Duodenal mucosa (tissue), 2 donors: ENCODE measurements around the gene MEIOB.
"Not testable (repeated sequence)": the region's sequence is repeated elsewhere in the genome, so short reads cannot be mapped to it uniquely, and the experiment has no call there.

ENCODE experiments used
- H3K27ac ChIP-seq: one replicate; pipeline ENCODE4 v1.7.0; 2013; ENCODE audit warnings: low read depth, low read length
- H3K27me3 ChIP-seq, 2 donors: one replicate each; pipeline ENCODE4 v1.7.0; 2013; ENCODE audit warnings: low read length in 2 of 2, control low read depth in 1 of 2; ENCODE audit not compliant: insufficient read depth in 2 of 2, control insufficient read depth in 1 of 2
- H3K36me3 ChIP-seq, 2 donors: one replicate each; pipeline ENCODE4 v1.7.0; 2013; ENCODE audit warnings: low read length in 2 of 2, control low read depth in 1 of 2; ENCODE audit not compliant: insufficient read depth in 2 of 2, control insufficient read depth in 1 of 2
- H3K4me1 ChIP-seq, 2 donors: one replicate each; pipeline ENCODE4 v1.7.0; 2013; ENCODE audit warnings: low read length in 2 of 2, control low read depth in 1 of 2; ENCODE audit not compliant: insufficient read depth in 2 of 2, control insufficient read depth in 1 of 2
- H3K4me3 ChIP-seq, 2 donors: one replicate each; pipeline ENCODE4 v1.7.0; 2013; ENCODE audit warnings: low read length in 2 of 2, low read depth in 1 of 2
- H3K9ac ChIP-seq, 2 donors: one replicate each; pipeline ENCODE4 v1.7.0; 2013; ENCODE audit warnings: low read length in 2 of 2, low read depth in 1 of 2
- H3K9me3 ChIP-seq, 2 donors: one replicate each; pipeline ENCODE4 v1.7.0; 2013; ENCODE audit warnings: low read length in 2 of 2, control low read depth in 1 of 2; ENCODE audit not compliant: control insufficient read depth in 1 of 2

Gene MEIOB

GRCh38 chr16:1907226-1907860 is 35.4 kb upstream of the MEIOB start:
- Histone ChIP-seq H3K9ac (no peak overlapping the region), H3K27me3 (peaks cover 0 to 14% of the 10 kb centered on the region in 2 donors), H3K4me3 (no peak overlapping the region)

GRCh38 chr16:1906846-1907165 is 34.8 kb upstream of the MEIOB start:
- no peaks in the 10 kb centered on the region for H3K36me3 ChIP-seq
- peaks cover 0 to 14% of the 10 kb centered on the region in 2 donors for H3K27me3 ChIP-seq
- H3K4me3 ChIP-seq, result no peak overlapping the region
- H3K9me3 ChIP-seq, result no peaks in the 10 kb centered on the region
- no peak overlapping the region for H3K9ac ChIP-seq
- no peak overlapping the region for H3K27ac ChIP-seq
- H3K4me1 ChIP-seq, result peaks cover 14 to 17% of the 10 kb centered on the region in 2 donors

More at GRCh38 chr16:1907226-1907860, 35.4 kb upstream of the MEIOB start:
- Histone ChIP-seq H3K36me3 (no peaks in the 10 kb centered on the region), H3K9me3 (no peaks in the 10 kb centered on the region), H3K4me1 (peaks cover 20 to 22% of the 10 kb centered on the region in 2 donors), H3K27ac (no peak overlapping the region)

GRCh38 chr16:1906055-1906845 is 34.3 kb upstream of the MEIOB start:
- Histone ChIP-seq H3K4me1 (peaks cover 11 to 15% of the 10 kb centered on the region in 2 donors), H3K36me3 (no peaks in the 10 kb centered on the region), H3K4me3 (no peak overlapping the region), H3K9me3 (no peaks in the 10 kb centered on the region), H3K27me3 (peaks cover 0 to 14% of the 10 kb centered on the region in 2 donors), H3K9ac (no peak overlapping the region), H3K27ac (no peak overlapping the region)

GRCh38 chr16:1903845-1904840 is 32.2 kb upstream of the MEIOB start:
- Histone ChIP-seq H3K9ac (no peak overlapping the region), H3K4me1 (peaks cover 13 to 14% of the 10 kb centered on the region in 2 donors), H3K9me3 (no peaks in the 10 kb centered on the region), H3K36me3 (no peaks in the 10 kb centered on the region), H3K27ac (no peak overlapping the region), H3K4me3 (no peak overlapping the region), H3K27me3 (peaks cover 0 to 14% of the 10 kb centered on the region in 2 donors)

- H3K9me3 ChIP-seq, result no peaks in the 10 kb centered on the region
- no peak overlapping the region for H3K27ac ChIP-seq
- H3K36me3 ChIP-seq, result no peaks in the 10 kb centered on the region
- peaks cover 0 to 9% of the 10 kb centered on the region in 2 donors for H3K27me3 ChIP-seq
- H3K4me3 ChIP-seq, result no peak overlapping the region
- peaks cover 13 to 14% of the 10 kb centered on the region in 2 donors for H3K4me1 ChIP-seq
- no peak overlapping the region for H3K9ac ChIP-seq
Measured at GRCh38 chr16:1903220-1903574, 31.2 kb upstream of the MEIOB start.

GRCh38 chr16:1902547-1903219 is 30.7 kb upstream of the MEIOB start:
- no peaks in the 10 kb centered on the region for H3K36me3 ChIP-seq
- H3K9me3 ChIP-seq, result no peaks in the 10 kb centered on the region
- H3K9ac ChIP-seq, result no peak overlapping the region
- peaks cover 13 to 14% of the 10 kb centered on the region in 2 donors for H3K4me1 ChIP-seq
- no peak overlapping the region for H3K27ac ChIP-seq
- peaks cover 0 to 8% of the 10 kb centered on the region in 2 donors for H3K27me3 ChIP-seq
- no peak overlapping the region for H3K4me3 ChIP-seq

GRCh38 chr16:1900452-1900774 is 28.4 kb upstream of the MEIOB start:
- H3K9me3 ChIP-seq, result no peaks in the 10 kb centered on the region
- H3K27me3 ChIP-seq, result no peaks in the 10 kb centered on the region
- no peak overlapping the region for H3K9ac ChIP-seq
- H3K36me3 ChIP-seq, result no peaks in the 10 kb centered on the region
- no peak overlapping the region for H3K4me3 ChIP-seq
- H3K27ac ChIP-seq, result no peak overlapping the region
- peaks cover 14 to 16% of the 10 kb centered on the region in 2 donors for H3K4me1 ChIP-seq

- Histone ChIP-seq H3K27ac (no peak overlapping the region), H3K9me3 (no peaks in the 10 kb centered on the region), H3K4me1 (peaks cover 14 to 16% of the 10 kb centered on the region in 2 donors), H3K9ac (no peak overlapping the region), H3K4me3 (no peak overlapping the region), H3K36me3 (no peaks in the 10 kb centered on the region), H3K27me3 (no peaks in the 10 kb centered on the region)
Measured at GRCh38 chr16:1899641-1900451, 27.9 kb upstream of the MEIOB start.

- not testable (repeated sequence) for H3K9me3 ChIP-seq, H3K4me3 ChIP-seq, H3K27me3 ChIP-seq, H3K36me3 ChIP-seq, H3K27ac ChIP-seq, H3K9ac ChIP-seq
- H3K4me1 ChIP-seq, result peaks cover 12 to 17% of the 10 kb centered on the region in 2 donors
Measured at GRCh38 chr16:1897692-1898091, 25.7 kb upstream of the MEIOB start.
